Effector memory CD4-positive, alpha-beta T cell (primary cell): ENCODE results near the gene ENOX1.

Experiments used
- DNase-seq, 3 donors: peaks; one replicate each; pipeline ENCODE4 v3.0.0-alpha.2; 2020
- H3K27ac ChIP-seq: 2 replicates; pipeline ENCODE4 v1.7.0; 2013; ENCODE audit warnings: mild to moderate bottlenecking, low read length, moderate library complexity; ENCODE audit not compliant: insufficient read depth, poor library complexity, severe bottlenecking
- H3K27me3 ChIP-seq: replicated peaks from 2 replicates; pipeline ENCODE4 v1.7.0; 2013; ENCODE audit warnings: mild to moderate bottlenecking, low read length; ENCODE audit not compliant: insufficient read depth, control insufficient read depth, poor library complexity, severe bottlenecking
- H3K36me3 ChIP-seq: 2 replicates; pipeline ENCODE4 v1.7.0; 2013; ENCODE audit warnings: mild to moderate bottlenecking, low read length, moderate library complexity; ENCODE audit not compliant: control insufficient read depth, insufficient read depth
- H3K4me1 ChIP-seq: 2 replicates; pipeline ENCODE4 v1.7.0; 2013; ENCODE audit warnings: low read length, mild to moderate bottlenecking; ENCODE audit not compliant: control insufficient read depth, insufficient read depth, poor library complexity, severe bottlenecking
- H3K4me3 ChIP-seq: 2 replicates; pipeline ENCODE4 v1.7.0; 2013; ENCODE audit warnings: low read length, low read depth, mild to moderate bottlenecking; ENCODE audit not compliant: insufficient read depth, poor library complexity, severe bottlenecking
- H3K9me3 ChIP-seq: 2 replicates; pipeline ENCODE4 v1.7.0; 2013; ENCODE audit warnings: mild to moderate bottlenecking, low read length, moderate library complexity; ENCODE audit not compliant: control insufficient read depth

Gene ENOX1

GRCh38 chr13:43805071-43805468, 18.3 kb upstream of the ENOX1 start:
- H3K27me3 ChIP-seq, result no peaks in the 10 kb centered on the region
- no peaks in the 10 kb centered on the region for H3K4me1 ChIP-seq
- no peak overlapping the region for H3K4me3 ChIP-seq
- no peak for DNase-seq
- no peak overlapping the region for H3K27ac ChIP-seq
- no peaks in the 10 kb centered on the region for H3K36me3 ChIP-seq
- H3K9me3 ChIP-seq, result no peaks in the 10 kb centered on the region

GRCh38 chr13:43804461-43805070, 17.8 kb upstream of the ENOX1 start:
- Histone ChIP-seq H3K36me3 (no peaks in the 10 kb centered on the region), H3K4me1 (no peaks in the 10 kb centered on the region), H3K4me3 (no peak overlapping the region), H3K9me3 (no peaks in the 10 kb centered on the region), H3K27me3 (no peaks in the 10 kb centered on the region), H3K27ac (no peak overlapping the region)
- DNase-seq, result no peak

GRCh38 chr13:43802511-43802910, 15.7 kb upstream of the ENOX1 start:
- no peaks in the 10 kb centered on the region for H3K4me1 ChIP-seq
- no peak for DNase-seq
- H3K27ac ChIP-seq, result no peak overlapping the region
- no peaks in the 10 kb centered on the region for H3K36me3 ChIP-seq
- H3K9me3 ChIP-seq, result no peaks in the 10 kb centered on the region
- no peak overlapping the region for H3K4me3 ChIP-seq
- no peaks in the 10 kb centered on the region for H3K27me3 ChIP-seq

- Histone ChIP-seq H3K36me3 (no peaks in the 10 kb centered on the region), H3K4me3 (no peak overlapping the region), H3K4me1 (no peaks in the 10 kb centered on the region), H3K27me3 (no peaks in the 10 kb centered on the region), H3K27ac (no peak overlapping the region), H3K9me3 (no peaks in the 10 kb centered on the region)
- no peak for DNase-seq
Observed at GRCh38 chr13:43800828-43801227, 14.1 kb upstream of the ENOX1 start.

GRCh38 chr13:43799191-43799590, 12.4 kb upstream of the ENOX1 start:
- Histone ChIP-seq H3K9me3 (no peaks in the 10 kb centered on the region), H3K36me3 (no peaks in the 10 kb centered on the region), H3K4me3 (no peak overlapping the region), H3K4me1 (no peaks in the 10 kb centered on the region), H3K27me3 (no peaks in the 10 kb centered on the region), H3K27ac (no peak overlapping the region)
- DNase-seq, result no peak

- Histone ChIP-seq H3K9me3 (no peaks in the 10 kb centered on the region), H3K4me3 (no peak overlapping the region), H3K27ac (no peak overlapping the region), H3K4me1 (no peaks in the 10 kb centered on the region), H3K36me3 (no peaks in the 10 kb centered on the region), H3K27me3 (no peaks in the 10 kb centered on the region)
- no peak for DNase-seq
Observed at GRCh38 chr13:43797869-43798268, 11.1 kb upstream of the ENOX1 start.

- no peak overlapping the region for H3K27ac ChIP-seq
- H3K9me3 ChIP-seq, result no peaks in the 10 kb centered on the region
- H3K36me3 ChIP-seq, result no peaks in the 10 kb centered on the region
- no peak overlapping the region for H3K4me3 ChIP-seq
- H3K4me1 ChIP-seq, result no peaks in the 10 kb centered on the region
- no peak for DNase-seq
- no peaks in the 10 kb centered on the region for H3K27me3 ChIP-seq
Observed at GRCh38 chr13:43797159-43797558, 10.4 kb upstream of the ENOX1 start.

GRCh38 chr13:43794416-43794815, 7.6 kb upstream of the ENOX1 start:
- Histone ChIP-seq H3K4me3 (no peak overlapping the region), H3K27ac (no peak overlapping the region), H3K4me1 (no peaks in the 10 kb centered on the region), H3K9me3 (no peaks in the 10 kb centered on the region), H3K36me3 (no peaks in the 10 kb centered on the region), H3K27me3 (no peaks in the 10 kb centered on the region)
- DNase-seq, result no peak

- no peaks in the 10 kb centered on the region for H3K4me1 ChIP-seq
- H3K36me3 ChIP-seq, result no peaks in the 10 kb centered on the region
- H3K4me3 ChIP-seq, result no peak overlapping the region
- DNase-seq, result no peak
- no peak overlapping the region for H3K27ac ChIP-seq
- H3K9me3 ChIP-seq, result no peaks in the 10 kb centered on the region
- peaks cover 6% of the 10 kb centered on the region for H3K27me3 ChIP-seq
Observed at GRCh38 chr13:43792076-43792881, 5.5 kb upstream of the ENOX1 start.

- H3K4me1 ChIP-seq, result peaks cover 7% of the 10 kb centered on the region
- no peaks in the 10 kb centered on the region for H3K36me3 ChIP-seq
- no peaks in the 10 kb centered on the region for H3K9me3 ChIP-seq
- no peak for DNase-seq
- H3K27me3 ChIP-seq, result peaks cover 6% of the 10 kb centered on the region
- H3K4me3 ChIP-seq, result no peak overlapping the region
- H3K27ac ChIP-seq, result no peak overlapping the region
Observed at GRCh38 chr13:43787997-43788396, 1.2 kb upstream of the ENOX1 start.
